ENCODE measurements around the gene LPAR1.

Gene LPAR1, protein sequence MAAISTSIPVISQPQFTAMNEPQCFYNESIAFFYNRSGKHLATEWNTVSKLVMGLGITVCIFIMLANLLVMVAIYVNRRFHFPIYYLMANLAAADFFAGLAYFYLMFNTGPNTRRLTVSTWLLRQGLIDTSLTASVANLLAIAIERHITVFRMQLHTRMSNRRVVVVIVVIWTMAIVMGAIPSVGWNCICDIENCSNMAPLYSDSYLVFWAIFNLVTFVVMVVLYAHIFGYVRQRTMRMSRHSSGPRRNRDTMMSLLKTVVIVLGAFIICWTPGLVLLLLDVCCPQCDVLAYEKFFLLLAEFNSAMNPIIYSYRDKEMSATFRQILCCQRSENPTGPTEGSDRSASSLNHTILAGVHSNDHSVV

GRCh38 chr9:111038331-111039230, at the start of gene LPAR1:
Gene LPAR1, minus strand, starts transcription at chr9:111038470. Its CDS starts 66,353 bp downstream, at chr9:110972117.
- peak within 1 kb of the TSS; percentile 70 to 79 for H3K4me3 ChIP-seq (replicated peaks in 1 of 2; ENCODE audit: low read depth in 2 of 2, low read length in 2 of 2)
- peak; percentile 58 to 62 for DNase-seq (ENCODE audit: low read depth in 2 of 2)
- TF ChIP-seq, protein P1, sequence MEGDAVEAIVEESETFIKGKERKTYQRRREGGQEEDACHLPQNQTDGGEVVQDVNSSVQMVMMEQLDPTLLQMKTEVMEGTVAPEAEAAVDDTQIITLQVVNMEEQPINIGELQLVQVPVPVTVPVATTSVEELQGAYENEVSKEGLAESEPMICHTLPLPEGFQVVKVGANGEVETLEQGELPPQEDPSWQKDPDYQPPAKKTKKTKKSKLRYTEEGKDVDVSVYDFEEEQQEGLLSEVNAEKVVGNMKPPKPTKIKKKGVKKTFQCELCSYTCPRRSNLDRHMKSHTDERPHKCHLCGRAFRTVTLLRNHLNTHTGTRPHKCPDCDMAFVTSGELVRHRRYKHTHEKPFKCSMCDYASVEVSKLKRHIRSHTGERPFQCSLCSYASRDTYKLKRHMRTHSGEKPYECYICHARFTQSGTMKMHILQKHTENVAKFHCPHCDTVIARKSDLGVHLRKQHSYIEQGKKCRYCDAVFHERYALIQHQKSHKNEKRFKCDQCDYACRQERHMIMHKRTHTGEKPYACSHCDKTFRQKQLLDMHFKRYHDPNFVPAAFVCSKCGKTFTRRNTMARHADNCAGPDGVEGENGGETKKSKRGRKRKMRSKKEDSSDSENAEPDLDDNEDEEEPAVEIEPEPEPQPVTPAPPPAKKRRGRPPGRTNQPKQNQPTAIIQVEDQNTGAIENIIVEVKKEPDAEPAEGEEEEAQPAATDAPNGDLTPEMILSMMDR (IDR thresholded peaks at IDR 0.05; ENCODE audit: low read depth, low read length) = no peak

DNA sequence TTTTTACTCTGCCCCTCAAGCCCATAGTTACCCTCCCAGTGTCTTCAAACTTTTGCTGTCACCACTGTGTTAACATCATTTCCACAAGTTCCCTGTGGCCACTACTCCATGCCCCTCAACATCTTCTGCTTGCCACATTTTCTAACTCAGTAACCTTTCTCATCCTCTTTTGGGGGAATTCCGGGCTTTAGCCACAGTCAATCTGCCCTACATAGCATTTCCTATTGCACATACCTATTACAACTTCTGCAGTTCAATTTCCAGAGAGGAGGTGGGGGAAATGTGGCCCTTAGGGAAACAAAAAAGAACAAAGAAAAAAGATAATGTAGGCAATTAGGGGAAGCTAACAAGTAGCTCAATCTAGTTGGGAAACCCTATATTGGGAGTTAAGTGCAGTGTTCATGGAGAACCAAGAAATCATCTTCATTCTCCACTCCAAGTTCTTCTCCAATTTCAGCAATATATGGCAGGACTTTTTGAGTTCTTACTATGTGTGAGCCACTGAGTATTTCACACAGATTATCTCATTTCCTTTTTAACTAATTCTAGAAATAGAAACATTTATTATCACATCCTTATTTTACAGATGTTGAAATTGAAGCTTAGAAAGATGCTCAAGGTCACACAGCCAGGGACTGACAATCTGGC, 40.2 kb upstream of the LPAR1 start:
- peak in 1 of 2 donors; percentile 62 for DNase-seq (ENCODE audit: low read depth in 2 of 2)
- H3K4me3 ChIP-seq (replicated peaks in 1 of 2; ENCODE audit: low read depth in 2 of 2, low read length in 2 of 2) = no peak overlapping the region
- TF ChIP-seq, protein P1 (IDR thresholded peaks at IDR 0.05; ENCODE audit: low read depth, low read length) = no peak

DNA sequence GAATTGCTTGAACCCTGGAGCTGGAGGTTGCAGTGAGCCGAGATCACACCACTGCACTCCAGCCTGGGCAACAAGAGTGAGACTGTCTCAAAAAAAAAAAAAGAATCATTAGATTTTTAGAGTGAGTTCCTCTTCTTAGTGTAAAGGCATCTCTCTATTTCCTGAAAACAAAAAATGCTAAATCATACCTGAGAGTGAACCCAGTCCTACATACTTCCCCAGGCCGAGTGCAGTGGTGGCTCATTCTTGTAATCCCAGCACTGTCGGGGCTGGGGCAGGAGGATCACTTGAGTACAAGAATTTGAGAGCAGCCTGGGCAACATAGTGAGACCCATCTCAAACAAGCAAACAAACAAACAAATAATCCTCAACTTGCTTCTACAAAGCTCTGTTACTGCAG, 38.2 kb upstream of the LPAR1 start:
- TF ChIP-seq, protein P1 (IDR thresholded peaks at IDR 0.05; ENCODE audit: low read depth, low read length) = no peak
- DNase-seq (ENCODE audit: low read depth in 2 of 2) = no peak
- no peak overlapping the region for H3K4me3 ChIP-seq (replicated peaks in 1 of 2; ENCODE audit: low read depth in 2 of 2, low read length in 2 of 2)

DNA sequence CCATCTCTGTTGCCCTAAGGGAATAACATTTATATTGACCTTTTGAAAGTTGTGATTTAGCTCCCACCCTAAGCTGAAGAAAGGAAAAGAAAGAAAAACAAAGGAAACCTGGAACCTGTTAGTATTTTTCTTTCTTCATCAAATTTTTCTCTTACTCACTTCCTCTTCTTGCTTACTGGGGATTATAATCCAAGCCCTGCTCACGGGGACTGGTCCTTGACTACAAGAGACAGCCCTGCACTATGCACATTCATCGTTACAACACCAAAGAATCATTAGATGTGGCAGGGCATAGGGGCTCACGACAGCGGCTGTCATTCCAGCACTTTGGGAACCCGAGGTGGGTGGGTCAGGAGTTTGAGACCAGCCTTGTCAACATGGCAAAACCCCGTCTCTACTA, 37.8 kb upstream of the LPAR1 start:
- H3K4me3 ChIP-seq (replicated peaks in 1 of 2; ENCODE audit: low read depth in 2 of 2, low read length in 2 of 2) = no peak overlapping the region
- TF ChIP-seq, protein P1 (IDR thresholded peaks at IDR 0.05; ENCODE audit: low read depth, low read length) = no peak
- DNase-seq (ENCODE audit: low read depth in 2 of 2) = no peak

DNA sequence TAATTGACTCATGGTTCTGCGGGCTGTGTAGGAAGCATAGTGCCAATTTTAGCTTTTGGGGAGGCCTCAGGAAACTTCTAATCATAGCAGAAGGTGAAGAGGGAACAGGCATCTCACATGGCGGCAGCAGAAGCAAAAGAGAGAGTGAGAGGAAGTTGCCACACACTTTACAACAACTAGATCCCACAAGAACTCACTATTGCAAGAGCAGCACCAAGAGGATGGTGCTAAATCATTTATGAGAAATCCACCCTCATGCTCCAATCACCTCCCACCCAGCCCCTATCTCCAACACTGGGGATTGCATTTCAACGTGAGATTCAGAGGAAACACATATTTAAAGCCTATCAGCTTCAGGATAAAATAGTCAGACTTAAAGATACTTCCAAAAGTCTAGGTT, 36.1 kb upstream of the LPAR1 start:
- no peak for DNase-seq (ENCODE audit: low read depth in 2 of 2)
- TF ChIP-seq, protein P1 (IDR thresholded peaks at IDR 0.05; ENCODE audit: low read depth, low read length) = no peak
- H3K4me3 ChIP-seq (replicated peaks in 1 of 2; ENCODE audit: low read depth in 2 of 2, low read length in 2 of 2) = no peak overlapping the region

GRCh38 chr9:111069183-111069582, 30.9 kb upstream of the LPAR1 start:
- DNase-seq (ENCODE audit: low read depth in 2 of 2) = peak in 1 of 2 donors; percentile 16
- TF ChIP-seq, protein P1 (IDR thresholded peaks at IDR 0.05; ENCODE audit: low read depth, low read length) = no peak
- no peak overlapping the region for H3K4me3 ChIP-seq (replicated peaks in 1 of 2; ENCODE audit: low read depth in 2 of 2, low read length in 2 of 2)
